HG02852 (cell line): ENCODE results near the gene NTRK1.

Experiments
- ATAC-seq: cut with Tn5 transposase; IDR thresholded peaks from one replicate; pipeline ENCODE4 v1.9.1; 2021; ENCODE audit warnings: mild to moderate bottlenecking, moderate library complexity; ENCODE audit not compliant: unreplicated experiment

The NTRK1 gene

DNA sequence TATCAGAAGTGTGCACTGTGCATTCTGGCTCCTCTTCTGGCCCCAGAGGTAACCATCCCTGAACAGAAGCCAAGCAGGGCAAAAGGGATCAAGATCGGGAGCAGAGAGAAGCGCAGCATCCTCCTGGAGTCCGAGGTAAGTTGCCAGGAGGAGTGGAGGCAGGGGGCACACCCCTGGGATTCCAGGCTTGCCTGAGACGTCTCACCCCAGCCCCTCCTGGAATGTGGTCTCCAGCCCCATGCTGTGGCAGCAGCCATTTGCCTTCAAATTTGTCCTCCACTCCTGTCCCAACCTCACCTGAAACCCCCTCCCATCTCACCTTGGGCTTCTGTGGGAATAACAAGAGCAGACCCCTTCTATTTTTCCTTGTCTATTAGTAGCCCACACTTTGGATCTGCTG is 69.8 kb downstream of the NTRK1 start:
- no peak for ATAC-seq
